Measurements from ENCODE around the gene SUPT4H1.

DNA sequence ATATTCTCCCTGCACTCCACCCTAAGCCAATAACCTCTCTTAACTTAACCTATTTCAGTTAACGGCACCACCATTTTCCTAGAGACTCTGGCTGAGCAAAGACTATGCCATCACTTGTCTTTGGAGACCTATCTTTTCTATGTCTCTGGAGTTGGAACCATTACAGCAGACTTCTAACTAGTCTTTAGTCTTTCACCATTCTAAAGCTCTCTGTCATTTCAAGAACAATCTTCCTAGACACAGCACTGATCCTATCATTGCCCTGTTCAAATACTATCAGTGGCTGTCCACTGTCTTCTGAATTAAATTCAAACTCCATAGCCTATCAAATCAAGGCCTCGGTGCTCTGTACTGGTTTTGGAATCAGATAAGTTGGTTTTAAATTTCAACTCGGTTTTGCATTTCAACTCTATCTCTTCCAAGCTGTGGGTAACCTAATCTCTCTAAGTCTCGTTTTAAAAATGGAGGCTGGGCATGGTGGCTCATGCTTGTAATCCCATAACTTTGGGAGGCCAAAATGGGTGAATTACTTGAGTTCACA is 33.4 kb upstream of the SUPT4H1 start:
- TF ChIP-seq, protein P1, sequence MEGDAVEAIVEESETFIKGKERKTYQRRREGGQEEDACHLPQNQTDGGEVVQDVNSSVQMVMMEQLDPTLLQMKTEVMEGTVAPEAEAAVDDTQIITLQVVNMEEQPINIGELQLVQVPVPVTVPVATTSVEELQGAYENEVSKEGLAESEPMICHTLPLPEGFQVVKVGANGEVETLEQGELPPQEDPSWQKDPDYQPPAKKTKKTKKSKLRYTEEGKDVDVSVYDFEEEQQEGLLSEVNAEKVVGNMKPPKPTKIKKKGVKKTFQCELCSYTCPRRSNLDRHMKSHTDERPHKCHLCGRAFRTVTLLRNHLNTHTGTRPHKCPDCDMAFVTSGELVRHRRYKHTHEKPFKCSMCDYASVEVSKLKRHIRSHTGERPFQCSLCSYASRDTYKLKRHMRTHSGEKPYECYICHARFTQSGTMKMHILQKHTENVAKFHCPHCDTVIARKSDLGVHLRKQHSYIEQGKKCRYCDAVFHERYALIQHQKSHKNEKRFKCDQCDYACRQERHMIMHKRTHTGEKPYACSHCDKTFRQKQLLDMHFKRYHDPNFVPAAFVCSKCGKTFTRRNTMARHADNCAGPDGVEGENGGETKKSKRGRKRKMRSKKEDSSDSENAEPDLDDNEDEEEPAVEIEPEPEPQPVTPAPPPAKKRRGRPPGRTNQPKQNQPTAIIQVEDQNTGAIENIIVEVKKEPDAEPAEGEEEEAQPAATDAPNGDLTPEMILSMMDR (IDR thresholded peaks at IDR 0.05): no peak
- TF ChIP-seq EZH2 (IDR thresholded peaks at IDR 0.05; ENCODE audit: borderline replicate concordance, insufficient read depth, low read depth, low read length, poor library complexity, severe bottlenecking): no peak
